ENCODE results near the gene GRHL3. TPM values are rescaled to one million over a fixed set of nuclear protein-coding genes. Genes with fewer than 3 reads are reported as not detected.

The GRHL3 gene
- total and polyA plus RNA-seq, 10 of the 15 experiments (the other 5 are each of a cell fraction or from before 2014, with no cell fraction given): 0.07 to 0.87 (median 0.34) TPM

GRCh38 chr1:24381256-24381655, 62.1 kb downstream of the GRHL3 start:
- no peak for DNase-seq (ENCODE audit: low read depth, low spot score)
- SMC1A ChIA-PET (ENCODE audit: uncharacterized antibody, unreplicated experiment): interaction anchor here (1.1 to 3.6 kb wide), 2 partner anchors 10 to 12 kb away, joined by 3 to 16 read pairs; no protein-coding TSS in a partner anchor
- RAD21 ChIA-PET (ENCODE audit: unreplicated experiment): interaction anchor here (1.0 to 3.8 kb wide), 2 partner anchors 10 to 181 kb away, joined by 3 to 12 read pairs; no protein-coding TSS in a partner anchor
- no TSS peak for BruUV-seq (replicated peaks)
- H2AFZ ChIP-seq (ENCODE audit: control insufficient read depth, low read depth, low read length): no peak overlapping the region
- in situ Hi-C loops (cut with MboI) (no loop called here), intact Hi-C loops (cut with micrococcal nuclease; ENCODE audit: unreplicated experiment) (no loop called here)
- H3K27me3 ChIP-seq (replicated peaks in 1 of 2; ENCODE audit: control insufficient read depth in 2 of 2, insufficient read depth in 2 of 2, low read length in 1 of 2): no peaks in the 10 kb centered on the region
- no peak overlapping the region for H3K4me3 ChIP-seq
- TF ChIP-seq, protein P1, sequence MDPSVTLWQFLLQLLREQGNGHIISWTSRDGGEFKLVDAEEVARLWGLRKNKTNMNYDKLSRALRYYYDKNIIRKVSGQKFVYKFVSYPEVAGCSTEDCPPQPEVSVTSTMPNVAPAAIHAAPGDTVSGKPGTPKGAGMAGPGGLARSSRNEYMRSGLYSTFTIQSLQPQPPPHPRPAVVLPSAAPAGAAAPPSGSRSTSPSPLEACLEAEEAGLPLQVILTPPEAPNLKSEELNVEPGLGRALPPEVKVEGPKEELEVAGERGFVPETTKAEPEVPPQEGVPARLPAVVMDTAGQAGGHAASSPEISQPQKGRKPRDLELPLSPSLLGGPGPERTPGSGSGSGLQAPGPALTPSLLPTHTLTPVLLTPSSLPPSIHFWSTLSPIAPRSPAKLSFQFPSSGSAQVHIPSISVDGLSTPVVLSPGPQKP (IDR thresholded peaks at IDR 0.05; ENCODE audit: low read depth, low read length): no peak
- TF ChIP-seq ZZZ3 (IDR thresholded peaks at IDR 0.05; ENCODE audit: control insufficient read depth, insufficient read length, low read depth) (no peak), MTA3 (IDR thresholded peaks at IDR 0.05; ENCODE audit: borderline replicate concordance, low read length) (no peak), SP1 (IDR thresholded peaks at IDR 0.05; ENCODE audit: low read depth, low read length) (no peak), FOXK2 (IDR thresholded peaks at IDR 0.05) (no peak), E2F4 (IDR thresholded peaks at IDR 0.05; ENCODE audit: low read depth, low read length) (no peak), ATF7 (IDR thresholded peaks at IDR 0.05; ENCODE audit: low read depth) (no peak), PBX3 (IDR thresholded peaks at IDR 0.05; ENCODE audit: insufficient replicate concordance, low read depth, low read length) (no peak), SMC3 (IDR thresholded peaks at IDR 0.05; ENCODE audit: borderline replicate concordance, low read length) (no peak), STAT3 (IDR thresholded peaks at IDR 0.05; ENCODE audit: low read depth, low read length) (no peak), MLLT1 (IDR thresholded peaks at IDR 0.05) (no peak), FOXM1 (IDR thresholded peaks at IDR 0.05; ENCODE audit: low read depth, low read length) (no peak), CTCF (IDR thresholded peaks at IDR 0.05 in 2 of 3, conservative IDR thresholded peaks at IDR 0.05 in 1 of 3; ENCODE audit: control insufficient read depth in 2 of 3, extremely low read depth in 1 of 3, insufficient read depth in 1 of 3, low read depth in 3 of 3, low read length in 3 of 3) (no peak)
- H4K20me1 ChIP-seq (ENCODE audit: control insufficient read depth, insufficient read depth): no peaks in the 10 kb centered on the region
- peaks cover 26% of the 10 kb centered on the region for H3K4me1 ChIP-seq (ENCODE audit: control insufficient read depth, insufficient read depth, low read length)
- no peaks in the 10 kb centered on the region for H3K36me3 ChIP-seq (ENCODE audit: control insufficient read depth in 2 of 2, insufficient read depth in 2 of 2, low read length in 1 of 2)
- no peaks in the 10 kb centered on the region for H3K79me2 ChIP-seq (ENCODE audit: control insufficient read depth, insufficient read depth, low read length)
- no peaks in the 10 kb centered on the region for H3K9me3 ChIP-seq (replicated peaks; ENCODE audit: control insufficient read depth, insufficient read depth, low read length)
- FAIRE-seq: no peak
- no peak overlapping the region for H3K9ac ChIP-seq (ENCODE audit: control insufficient read depth, insufficient read depth, low read length)
- POLR2A ChIA-PET: no interaction called here
- no peak overlapping the region for H3K4me2 ChIP-seq (ENCODE audit: control insufficient read depth, insufficient read depth)
- CTCF ChIA-PET: interaction anchor here (0.8 to 3.2 kb wide), 4 partner anchors 9 to 231 kb away, joined by 4 to 9 read pairs (median 8); no protein-coding TSS in a partner anchor
- no peak overlapping the region for H3K27ac ChIP-seq (ENCODE audit: control insufficient read depth, insufficient read depth)
- 96% methylated on average over 2 of the region's 2 CpGs for WGBS (ENCODE audit: insufficient coverage, insufficient replicate concordance, low lambda C conversion rate, missing lambda C conversion rate)
- ATAC-seq: no peak
